Esophagus squamous epithelium (tissue), 5 donors: ENCODE results near the gene HES7. TPM values are rescaled to one million over a fixed set of nuclear protein-coding genes. Genes with fewer than 3 reads are reported as not detected.

Experiments
- DNase-seq: peaks from one replicate; lab custom pipeline; 2025; lab: John Stamatoyannopoulos, UW
- H3K27ac ChIP-seq, 4 donors: fragments of 200-600 bp; sonication (generic); one replicate each; pipeline ENCODE4 v1.5.1; 2016 to 2019; ENCODE audit warnings: mild to moderate bottlenecking in 1 of 4
- H3K27me3 ChIP-seq, 4 donors: fragments of 200-600 bp; sonication (generic); 1 replicate in 3 of 4; 2 replicates in 1 of 4; pipeline versions ENCODE4 v1.5.1 to v1.6.0; 2017 to 2021; ENCODE audit warnings: antibody characterized with exemption in 1 of 4
- H3K36me3 ChIP-seq, 3 donors: fragments of 200-600 bp; sonication (generic); one replicate each; pipeline ENCODE4 v1.5.1; 2016 to 2019
- H3K4me1 ChIP-seq, 3 donors: fragments of 200-600 bp; sonication (generic); one replicate each; pipeline ENCODE4 v1.5.1; 2017 to 2019
- H3K4me3 ChIP-seq, 4 donors: fragments of 200-600 bp; sonication (generic); 1 replicate in 3 of 4; 2 replicates in 1 of 4; pipeline ENCODE4 v1.5.1; 2016 to 2019; ENCODE audit warnings: mild to moderate bottlenecking in 2 of 4, moderate library complexity in 1 of 4
- H3K9me3 ChIP-seq, 3 donors: fragments of 200-600 bp; sonication (generic); one replicate each; pipeline ENCODE4 v1.5.1; 2016 to 2019
- CTCF ChIP-seq, 6 experiments: fragments of 450-650 bp in 4 of 6; fragments of 200-600 bp in 2 of 6; sonication (generic) in 2 of 6; IDR thresholded peaks; one replicate each; pipeline ENCODE4 v1.5.1; 2016 to 2019; ENCODE audit warnings: antibody characterized with exemption in 6 of 6, mild to moderate bottlenecking in 4 of 6, moderate library complexity in 4 of 6
- POLR2A ChIP-seq, 4 donors: fragments of 450-650 bp; IDR thresholded peaks; one replicate each; pipeline ENCODE4 v1.6.1; 2017; ENCODE audit warnings: antibody characterized with exemption in 4 of 4, mild to moderate bottlenecking in 4 of 4, moderate library complexity in 3 of 4
- WGBS, 2 donors: methylation state at CpG; one replicate each; pipeline ENCODE4 v1.1.5; 2018; 5-methylcytosine and 5-hydroxymethylcytosine counted together
- intact Hi-C: fragments of 100-400 bp; cut with DNase I; formaldehyde crosslinking; loops from one replicate; pipeline ENCODE4 v1.15.0; 2022
- total RNA-seq, 4 donors: library from RNA; depleted of rRNA; stranded (reverse); fragments of >200 nt; gene quantifications; one replicate each; pipeline ENCODE4 v1.1.0, GENCODE V29; 2016
- donor health status: DM: yes; HTN: yes; CAD: no.

Gene HES7
- total RNA-seq, 4 donors from 2014 or later, result not detected

GRCh38 chr17:8096541-8096940, 27.4 kb downstream of the HES7 start:
- TF ChIP-seq POLR2A (IDR thresholded peaks at IDR 0.05) (no peak), CTCF (IDR thresholded peaks at IDR 0.05) (no peak)
- Histone ChIP-seq H3K27me3 (peaks cover 0 to 31% (median 0%) of the 10 kb centered on the region in 4 donors), H3K4me1 (peaks cover 0 to 7% (median 0%) of the 10 kb centered on the region in 3 donors), H3K9me3 (no peaks in the 10 kb centered on the region), H3K4me3 (no peak overlapping the region), H3K27ac (no peak overlapping the region), H3K36me3 (no peaks in the 10 kb centered on the region)
- no peak for DNase-seq
- intact Hi-C loops, result no loop called here
- 72% methylated on average over 2 to 3 of the region's 8 CpGs for WGBS, 2 donors

- no peaks in the 10 kb centered on the region for H3K36me3 ChIP-seq
- no peak for TF ChIP-seq POLR2A (IDR thresholded peaks at IDR 0.05)
- no peak for TF ChIP-seq CTCF (IDR thresholded peaks at IDR 0.05)
- H3K9me3 ChIP-seq, result no peaks in the 10 kb centered on the region
- no peak for DNase-seq
- H3K4me3 ChIP-seq, result no peak overlapping the region
- H3K27ac ChIP-seq, result no peak overlapping the region
- 68 to 79% methylated on average over 5 to 6 of the region's 6 CpGs for WGBS, 2 donors
- peaks cover 0 to 10% (median 0%) of the 10 kb centered on the region in 3 donors for H3K4me1 ChIP-seq
- H3K27me3 ChIP-seq, result peaks cover 0 to 43% (median 0%) of the 10 kb centered on the region in 4 donors
- intact Hi-C loops, result no loop called here
Observed at GRCh38 chr17:8095361-8095760, 28.5 kb downstream of the HES7 start.

GRCh38 chr17:8091033-8091687, 32.7 kb downstream of the HES7 start:
- Histone ChIP-seq H3K9me3 (no peaks in the 10 kb centered on the region), H3K4me1 (peaks cover 0 to 17% (median 6%) of the 10 kb centered on the region in 3 donors), H3K36me3 (no peaks in the 10 kb centered on the region), H3K27ac (peak overlapping the region in 2 of 4 donors; percentile 42 to 44), H3K4me3 (no peak overlapping the region), H3K27me3 (peaks cover 0 to 62% (median 0%) of the 10 kb centered on the region in 4 donors)
- 34 to 36% methylated on average over 8 of the region's 9 CpGs for WGBS, 2 donors
- DNase-seq, result no peak
- intact Hi-C loops, result no loop called here
- TF ChIP-seq CTCF (IDR thresholded peaks at IDR 0.05) (no peak), POLR2A (IDR thresholded peaks at IDR 0.05) (no peak)

GRCh38 chr17:8089728-8090127, 34.2 kb downstream of the HES7 start:
- no peak for DNase-seq
- intact Hi-C loops, result no loop called here
- Histone ChIP-seq H3K27me3 (peaks cover 0 to 64% (median 0%) of the 10 kb centered on the region in 4 donors), H3K9me3 (no peaks in the 10 kb centered on the region), H3K36me3 (no peaks in the 10 kb centered on the region), H3K4me3 (no peak overlapping the region), H3K27ac (no peak overlapping the region), H3K4me1 (peaks cover 0 to 17% (median 6%) of the 10 kb centered on the region in 3 donors)
- WGBS, 2 donors, result 68 to 82% methylated on average over 5 to 6 of the region's 6 CpGs
- TF ChIP-seq POLR2A (IDR thresholded peaks at IDR 0.05) (no peak), CTCF (IDR thresholded peaks at IDR 0.05) (no peak)

- intact Hi-C loops, result no loop called here
- H3K27ac ChIP-seq, result no peak overlapping the region
- H3K4me3 ChIP-seq, result no peak overlapping the region
- TF ChIP-seq POLR2A (IDR thresholded peaks at IDR 0.05) (no peak), CTCF (IDR thresholded peaks at IDR 0.05) (no peak)
- no peaks in the 10 kb centered on the region for H3K9me3 ChIP-seq
- 84% methylated on average over 3 of the region's 5 CpGs for WGBS, 2 donors
- H3K27me3 ChIP-seq, result peaks cover 0 to 76% (median 0%) of the 10 kb centered on the region in 4 donors
- no peak for DNase-seq
- H3K4me1 ChIP-seq, result peaks cover 0 to 13% (median 6%) of the 10 kb centered on the region in 3 donors
- H3K36me3 ChIP-seq, result no peaks in the 10 kb centered on the region
Observed at GRCh38 chr17:8087952-8088230, 36.0 kb downstream of the HES7 start.
